ENCODE data around the gene KCNQ1OT1.

DNA sequence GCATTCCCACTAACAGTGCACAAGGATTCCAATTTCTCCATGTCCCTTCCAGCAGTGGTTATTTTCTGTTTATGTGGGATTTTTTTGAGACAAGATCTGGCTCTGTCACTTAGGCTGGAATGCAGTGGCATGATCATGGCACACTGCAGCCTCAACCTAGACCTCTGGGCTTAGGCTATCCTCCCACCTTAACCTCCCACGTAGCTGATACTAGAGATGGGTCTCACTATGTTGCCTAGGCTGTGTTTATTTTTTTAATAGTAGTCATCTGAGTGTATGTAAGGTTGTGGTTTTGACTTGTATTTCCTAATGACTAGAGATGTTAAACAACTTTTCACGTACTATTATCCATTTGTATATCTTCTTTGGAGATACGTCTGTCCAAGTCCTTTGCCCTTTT is 74.6 kb downstream of the KCNQ1OT1 start:
- TF ChIP-seq, protein P1, sequence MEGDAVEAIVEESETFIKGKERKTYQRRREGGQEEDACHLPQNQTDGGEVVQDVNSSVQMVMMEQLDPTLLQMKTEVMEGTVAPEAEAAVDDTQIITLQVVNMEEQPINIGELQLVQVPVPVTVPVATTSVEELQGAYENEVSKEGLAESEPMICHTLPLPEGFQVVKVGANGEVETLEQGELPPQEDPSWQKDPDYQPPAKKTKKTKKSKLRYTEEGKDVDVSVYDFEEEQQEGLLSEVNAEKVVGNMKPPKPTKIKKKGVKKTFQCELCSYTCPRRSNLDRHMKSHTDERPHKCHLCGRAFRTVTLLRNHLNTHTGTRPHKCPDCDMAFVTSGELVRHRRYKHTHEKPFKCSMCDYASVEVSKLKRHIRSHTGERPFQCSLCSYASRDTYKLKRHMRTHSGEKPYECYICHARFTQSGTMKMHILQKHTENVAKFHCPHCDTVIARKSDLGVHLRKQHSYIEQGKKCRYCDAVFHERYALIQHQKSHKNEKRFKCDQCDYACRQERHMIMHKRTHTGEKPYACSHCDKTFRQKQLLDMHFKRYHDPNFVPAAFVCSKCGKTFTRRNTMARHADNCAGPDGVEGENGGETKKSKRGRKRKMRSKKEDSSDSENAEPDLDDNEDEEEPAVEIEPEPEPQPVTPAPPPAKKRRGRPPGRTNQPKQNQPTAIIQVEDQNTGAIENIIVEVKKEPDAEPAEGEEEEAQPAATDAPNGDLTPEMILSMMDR (IDR thresholded peaks at IDR 0.05; ENCODE audit: low read depth, low read length) = no peak
- TF ChIP-seq POLR2A (IDR thresholded peaks at IDR 0.05; ENCODE audit: extremely low read depth, insufficient read length) (no peak), MAX (IDR thresholded peaks at IDR 0.05; ENCODE audit: low read depth, low read length) (no peak), MYC (IDR thresholded peaks at IDR 0.05; ENCODE audit: low read depth, low read length) (no peak)
